HL-60/S4 (cell line): ENCODE measurements around the gene PEAK3.

Experiments
- in situ Hi-C: fragments of 300-500 bp; cut with MboI; formaldehyde crosslinking; loops from 2 replicates; pipeline ENCODE4 v1.14.3; 2022; ENCODE audit warnings: low sequenced_read_pairs

Gene PEAK3

DNA sequence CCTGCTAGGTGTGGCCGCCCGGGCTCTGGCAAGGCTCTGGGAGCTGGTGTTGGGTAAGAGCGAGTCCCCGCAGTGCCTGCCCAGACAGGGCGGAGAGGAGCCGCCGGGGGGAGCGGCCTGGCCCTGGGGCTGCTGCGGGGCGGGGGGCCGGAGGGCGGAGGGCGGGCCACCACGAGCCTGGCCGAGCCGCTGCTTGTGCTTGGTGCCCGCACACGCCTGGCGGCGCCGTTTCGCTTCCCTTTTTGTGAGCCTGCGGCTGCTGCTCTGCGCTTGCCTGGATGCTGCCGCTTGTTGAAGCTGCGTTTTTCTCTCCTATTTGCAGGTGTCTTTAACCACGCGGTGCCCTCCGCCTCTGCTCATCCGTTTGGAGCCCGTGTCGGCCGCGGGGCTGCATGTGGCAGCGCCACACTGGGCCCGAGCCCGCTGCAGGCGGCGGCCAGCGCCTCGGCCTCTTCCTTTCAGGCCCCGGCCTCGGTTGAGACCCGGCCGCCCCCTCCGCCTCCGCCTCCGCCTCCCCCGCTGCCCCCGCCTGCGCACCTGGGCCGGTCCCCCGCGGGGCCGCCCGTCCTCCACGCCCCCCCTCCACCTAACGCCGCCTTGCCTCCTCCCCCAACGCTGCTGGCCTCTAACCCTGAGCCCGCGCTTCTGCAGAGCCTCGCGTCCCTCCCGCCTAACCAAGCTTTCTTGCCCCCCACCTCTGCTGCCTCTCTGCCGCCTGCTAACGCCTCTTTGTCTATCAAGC lies 54.4 kb downstream of the PEAK3 start:
- in situ Hi-C loops = no loop called here

DNA sequence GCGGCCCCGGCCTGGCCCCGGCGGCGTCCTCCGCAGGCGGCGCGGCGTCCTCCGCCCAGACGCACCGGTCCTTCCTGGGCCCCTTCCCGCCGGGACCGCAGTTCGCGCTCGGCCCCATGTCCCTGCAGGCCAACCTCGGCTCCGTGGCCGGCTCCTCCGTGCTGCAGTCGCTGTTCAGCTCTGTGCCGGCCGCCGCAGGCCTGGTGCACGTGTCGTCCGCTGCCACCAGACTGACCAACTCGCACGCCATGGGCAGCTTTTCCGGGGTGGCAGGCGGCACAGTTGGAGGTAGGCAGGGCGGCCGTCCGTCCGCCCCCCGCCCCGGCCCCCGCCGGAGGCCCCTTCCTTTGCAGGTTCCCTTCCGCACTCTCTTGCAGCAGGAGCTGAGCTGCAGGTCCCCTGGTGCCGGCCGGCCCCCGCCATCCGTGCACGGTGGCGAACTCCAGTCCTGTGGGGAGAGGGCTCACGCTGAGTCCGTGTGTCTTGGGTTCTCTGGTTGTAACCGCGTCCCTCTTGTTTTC lies 55.1 kb downstream of the PEAK3 start:
- in situ Hi-C loops = no loop called here

DNA sequence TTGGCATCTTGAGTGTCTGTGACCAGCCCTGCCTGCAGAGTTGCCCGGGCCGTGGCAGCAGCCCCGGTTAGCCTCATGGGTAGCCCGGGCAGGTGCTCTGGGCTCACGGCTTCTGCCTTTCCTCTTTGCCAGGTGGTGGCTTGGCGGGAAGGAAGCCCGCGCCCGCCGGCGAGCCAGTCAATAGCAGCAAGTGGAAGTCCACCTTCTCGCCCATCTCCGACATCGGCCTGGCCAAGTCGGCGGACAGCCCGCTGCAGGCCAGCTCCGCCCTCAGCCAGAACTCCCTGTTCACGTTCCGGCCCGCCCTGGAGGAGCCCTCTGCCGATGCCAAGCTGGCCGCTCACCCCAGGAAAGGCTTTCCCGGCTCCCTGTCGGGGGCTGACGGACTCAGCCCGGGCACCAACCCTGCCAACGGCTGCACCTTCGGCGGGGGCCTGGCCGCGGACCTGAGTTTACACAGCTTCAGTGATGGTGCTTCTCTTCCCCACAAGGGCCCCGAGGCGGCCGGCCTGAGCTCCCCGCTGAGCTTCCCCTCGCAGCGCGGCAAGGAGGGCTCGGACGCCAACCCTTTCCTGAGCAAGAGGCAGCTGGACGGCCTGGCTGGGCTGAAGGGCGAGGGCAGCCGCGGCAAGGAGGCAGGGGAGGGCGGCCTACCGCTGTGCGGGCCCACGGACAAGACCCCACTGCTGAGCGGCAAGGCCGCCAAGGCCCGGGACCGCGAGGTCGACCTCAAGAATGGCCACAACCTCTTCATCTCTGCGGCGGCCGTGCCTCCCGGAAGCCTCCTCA lies 55.7 kb downstream of the PEAK3 start:
- in situ Hi-C loops = no loop called here

DNA sequence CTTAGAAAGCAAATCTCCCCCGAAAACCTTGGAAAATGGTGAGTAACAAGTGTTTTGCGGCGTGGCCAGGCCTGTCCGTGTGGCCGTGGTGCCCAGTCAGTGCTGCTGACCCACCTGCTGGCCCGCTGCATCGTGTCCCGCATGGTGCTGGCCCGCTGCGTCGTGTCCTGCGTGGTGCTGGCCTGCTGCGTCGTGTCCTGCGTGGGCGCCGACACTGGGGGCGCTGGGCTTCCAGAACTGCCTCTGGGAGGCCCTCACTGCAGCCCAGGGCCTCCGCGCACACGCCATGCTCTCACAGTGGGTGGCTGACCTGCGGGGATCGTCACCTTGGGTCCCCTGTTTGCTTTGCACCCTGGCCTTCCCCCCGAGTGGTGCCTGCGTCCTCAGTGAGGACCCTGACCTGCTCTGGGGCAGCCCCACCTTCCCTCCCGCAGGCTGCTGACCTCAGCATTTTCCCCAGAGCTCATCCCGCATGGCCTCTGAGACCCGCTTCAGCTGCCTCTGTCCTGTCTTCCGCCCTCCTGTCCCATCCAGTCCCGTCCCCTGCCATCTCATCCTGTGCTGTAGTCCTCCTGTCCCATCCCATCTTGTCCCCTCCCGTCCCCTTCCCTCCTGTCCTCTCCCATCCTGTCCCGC lies 56.4 kb downstream of the PEAK3 start:
- in situ Hi-C loops = no loop called here

DNA sequence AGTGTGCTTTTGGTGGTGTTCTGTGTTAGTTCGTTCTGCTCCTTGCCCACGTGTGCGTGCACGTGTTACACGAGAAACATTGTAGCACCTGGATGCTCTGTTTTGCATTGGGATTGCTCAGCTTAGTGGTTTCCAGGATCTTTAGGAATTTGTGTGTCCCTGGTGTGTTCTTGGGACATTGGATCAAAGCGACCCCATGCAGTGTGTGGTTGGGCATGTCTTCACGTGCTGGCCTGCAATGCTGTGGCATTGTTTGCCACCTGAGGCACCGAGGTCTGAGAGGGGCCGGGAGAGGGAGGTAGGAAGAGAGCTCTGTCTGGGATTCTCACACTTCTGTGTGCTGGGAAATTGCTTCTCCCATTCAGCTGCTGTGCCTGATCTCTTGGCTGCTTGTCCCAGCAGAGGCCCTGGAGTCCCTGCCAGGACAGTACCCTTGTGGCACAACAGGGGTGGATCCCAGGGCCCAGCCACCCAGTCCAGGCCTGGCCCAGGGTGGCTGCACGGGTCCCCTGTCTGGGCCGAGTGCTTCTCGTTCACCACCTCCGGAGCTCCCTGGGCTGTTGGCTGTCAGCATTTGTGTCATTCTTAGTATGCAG lies 57.1 kb downstream of the PEAK3 start:
- in situ Hi-C loops = no loop called here
